Measurements from ENCODE around the gene PHACTR1. TPM values are rescaled to one million over a fixed set of nuclear protein-coding genes. Genes with fewer than 3 reads are reported as not detected.
A peak's percentile ranks its signal among the peaks of the same experiment; 100 is the strongest.

PHACTR1 gene
- total RNA-seq, 1 donor from 2014 or later, result 50.7 TPM

GRCh38 chr6:12878741-12879140 lies 162.2 kb downstream of the PHACTR1 start:
- no peaks in the 10 kb centered on the region for H3K9me3 Mint-ChIP-seq (ENCODE audit: unreplicated experiment)
- TF ChIP-seq, protein P1, sequence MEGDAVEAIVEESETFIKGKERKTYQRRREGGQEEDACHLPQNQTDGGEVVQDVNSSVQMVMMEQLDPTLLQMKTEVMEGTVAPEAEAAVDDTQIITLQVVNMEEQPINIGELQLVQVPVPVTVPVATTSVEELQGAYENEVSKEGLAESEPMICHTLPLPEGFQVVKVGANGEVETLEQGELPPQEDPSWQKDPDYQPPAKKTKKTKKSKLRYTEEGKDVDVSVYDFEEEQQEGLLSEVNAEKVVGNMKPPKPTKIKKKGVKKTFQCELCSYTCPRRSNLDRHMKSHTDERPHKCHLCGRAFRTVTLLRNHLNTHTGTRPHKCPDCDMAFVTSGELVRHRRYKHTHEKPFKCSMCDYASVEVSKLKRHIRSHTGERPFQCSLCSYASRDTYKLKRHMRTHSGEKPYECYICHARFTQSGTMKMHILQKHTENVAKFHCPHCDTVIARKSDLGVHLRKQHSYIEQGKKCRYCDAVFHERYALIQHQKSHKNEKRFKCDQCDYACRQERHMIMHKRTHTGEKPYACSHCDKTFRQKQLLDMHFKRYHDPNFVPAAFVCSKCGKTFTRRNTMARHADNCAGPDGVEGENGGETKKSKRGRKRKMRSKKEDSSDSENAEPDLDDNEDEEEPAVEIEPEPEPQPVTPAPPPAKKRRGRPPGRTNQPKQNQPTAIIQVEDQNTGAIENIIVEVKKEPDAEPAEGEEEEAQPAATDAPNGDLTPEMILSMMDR (IDR thresholded peaks at IDR 0.05; ENCODE audit: partially characterized antibody, unreplicated experiment), result no peak
- peaks cover 1% of the 10 kb centered on the region for H3K27me3 Mint-ChIP-seq (ENCODE audit: unreplicated experiment)
- no peak overlapping the region for H3K27ac Mint-ChIP-seq (ENCODE audit: unreplicated experiment)
- H3K4me3 Mint-ChIP-seq (ENCODE audit: unreplicated experiment), result no peak overlapping the region
- no peaks in the 10 kb centered on the region for H3K4me1 Mint-ChIP-seq (ENCODE audit: low read depth, unreplicated experiment)
- H3K36me3 Mint-ChIP-seq (ENCODE audit: unreplicated experiment), result no peaks in the 10 kb centered on the region
- no peak for DNase-seq

- DNase-seq, result no peak
- TF ChIP-seq, protein P1 (IDR thresholded peaks at IDR 0.05; ENCODE audit: partially characterized antibody, unreplicated experiment), result no peak
- H3K27ac Mint-ChIP-seq (ENCODE audit: unreplicated experiment), result no peak overlapping the region
- no peaks in the 10 kb centered on the region for H3K36me3 Mint-ChIP-seq (ENCODE audit: unreplicated experiment)
- H3K4me3 Mint-ChIP-seq (ENCODE audit: unreplicated experiment), result no peak overlapping the region
- H3K9me3 Mint-ChIP-seq (ENCODE audit: unreplicated experiment), result no peaks in the 10 kb centered on the region
- H3K27me3 Mint-ChIP-seq (ENCODE audit: unreplicated experiment), result peaks cover 8% of the 10 kb centered on the region
- H3K4me1 Mint-ChIP-seq (ENCODE audit: low read depth, unreplicated experiment), result peaks cover 3% of the 10 kb centered on the region
Measured at GRCh38 chr6:12882761-12883290, 166.3 kb downstream of the PHACTR1 start.

DNA sequence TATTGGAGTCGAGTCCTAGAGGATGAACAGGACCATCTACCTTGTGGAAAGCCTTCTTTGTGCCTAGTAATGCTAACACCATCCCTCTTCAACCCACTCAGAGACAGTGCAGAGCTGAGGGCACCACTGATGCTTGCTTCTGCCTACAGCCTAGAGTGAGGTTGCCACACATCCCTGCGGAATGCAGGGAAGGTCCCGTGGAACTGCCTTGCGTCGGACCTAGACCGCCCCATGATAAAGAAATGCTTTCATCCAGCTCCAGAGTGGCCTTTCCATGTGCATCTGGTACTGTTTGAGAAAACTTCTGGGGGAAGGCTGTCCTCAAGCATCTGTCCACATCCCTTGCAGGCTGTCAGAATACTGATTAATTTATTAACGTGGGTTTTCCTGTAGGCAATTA lies 168.4 kb downstream of the PHACTR1 start:
- Mint-ChIP-seq H3K36me3 (ENCODE audit: unreplicated experiment) (no peaks in the 10 kb centered on the region), H3K4me3 (ENCODE audit: unreplicated experiment) (no peak overlapping the region), H3K9me3 (ENCODE audit: unreplicated experiment) (no peaks in the 10 kb centered on the region), H3K27me3 (ENCODE audit: unreplicated experiment) (peaks cover 8% of the 10 kb centered on the region), H3K27ac (ENCODE audit: unreplicated experiment) (no peak overlapping the region), H3K4me1 (ENCODE audit: low read depth, unreplicated experiment) (peaks cover 3% of the 10 kb centered on the region)
- DNase-seq, result no peak
- TF ChIP-seq, protein P1 (IDR thresholded peaks at IDR 0.05; ENCODE audit: partially characterized antibody, unreplicated experiment), result no peak

GRCh38 chr6:12886961-12887775 lies 170.6 kb downstream of the PHACTR1 start:
- Mint-ChIP-seq H3K9me3 (ENCODE audit: unreplicated experiment) (peaks cover 2% of the 10 kb centered on the region), H3K36me3 (ENCODE audit: unreplicated experiment) (peaks cover 15% of the 10 kb centered on the region), H3K4me1 (ENCODE audit: low read depth, unreplicated experiment) (peaks cover 3% of the 10 kb centered on the region), H3K4me3 (ENCODE audit: unreplicated experiment) (no peak overlapping the region), H3K27ac (ENCODE audit: unreplicated experiment) (no peak overlapping the region), H3K27me3 (ENCODE audit: unreplicated experiment) (peaks cover 8% of the 10 kb centered on the region)
- no peak for DNase-seq
- TF ChIP-seq, protein P1 (IDR thresholded peaks at IDR 0.05; ENCODE audit: partially characterized antibody, unreplicated experiment), result no peak

DNA sequence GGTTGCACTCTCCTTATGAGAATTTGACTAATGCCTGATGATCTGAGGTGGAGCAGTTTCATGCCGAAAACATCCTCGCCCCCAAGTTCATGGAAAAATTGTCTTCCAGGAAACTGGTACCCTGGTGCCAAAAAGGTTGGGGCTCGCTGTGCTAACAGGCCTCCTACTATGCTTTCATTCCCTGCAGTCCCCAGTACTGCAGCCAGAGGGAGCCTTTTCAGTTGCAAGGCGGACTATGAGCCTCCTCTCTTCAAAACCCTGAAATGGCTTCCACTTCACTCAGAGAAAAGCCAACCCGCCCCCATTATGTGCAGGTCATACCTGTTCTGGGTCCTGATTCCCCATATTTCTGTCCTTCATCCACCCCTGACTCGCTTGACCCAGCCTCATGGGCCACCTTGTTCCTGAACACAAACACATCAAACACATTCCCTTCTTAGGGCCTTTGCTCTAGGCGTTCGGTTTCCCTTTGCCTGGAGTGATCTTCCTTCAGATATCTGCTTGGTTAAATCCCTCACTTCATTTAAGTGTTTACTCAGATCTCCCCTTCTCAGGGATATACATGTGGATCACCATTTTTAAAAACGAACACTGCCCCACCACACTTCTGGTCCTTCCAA lies 173.7 kb downstream of the PHACTR1 start:
- Mint-ChIP-seq H3K4me3 (ENCODE audit: unreplicated experiment) (no peak overlapping the region), H3K9me3 (ENCODE audit: unreplicated experiment) (peaks cover 2% of the 10 kb centered on the region), H3K4me1 (ENCODE audit: low read depth, unreplicated experiment) (peaks cover 13% of the 10 kb centered on the region), H3K36me3 (ENCODE audit: unreplicated experiment) (peaks cover 15% of the 10 kb centered on the region), H3K27me3 (ENCODE audit: unreplicated experiment) (peaks cover 6% of the 10 kb centered on the region), H3K27ac (ENCODE audit: unreplicated experiment) (no peak overlapping the region)
- DNase-seq, result no peak
- TF ChIP-seq, protein P1 (IDR thresholded peaks at IDR 0.05; ENCODE audit: partially characterized antibody, unreplicated experiment), result peak; percentile 51

All from glutamatergic neuron (in vitro differentiated cells).